ENCODE measurements around the gene ZRANB3.
"Not testable (repeated sequence)": the region's sequence is repeated elsewhere in the genome, so short reads cannot be mapped to it uniquely, and the experiment has no call there.

The ZRANB3 gene

GRCh38 chr2:135454608-135455007 lies 76.4 kb downstream of the ZRANB3 start:
- H3K4me3 ChIP-seq (ENCODE audit: insufficient read length, low read depth): no peak overlapping the region
- H3K27me3 ChIP-seq (ENCODE audit: insufficient read depth, insufficient read length): no peaks in the 10 kb centered on the region
- H3K36me3 ChIP-seq (ENCODE audit: insufficient read depth, insufficient read length, low read length): no peaks in the 10 kb centered on the region
- no peaks in the 10 kb centered on the region for H3K4me1 ChIP-seq (ENCODE audit: insufficient read depth, insufficient read length)
- no peak overlapping the region for H3K9ac ChIP-seq (ENCODE audit: insufficient read length, low read depth)
- peaks cover 40% of the 10 kb centered on the region for H3K9me3 ChIP-seq (ENCODE audit: insufficient read depth, low read length)
- no peak for DNase-seq (ENCODE audit: low read depth, low spot score)
- TF ChIP-seq ZNF274 (IDR thresholded peaks at IDR 0.05; ENCODE audit: low read depth, low read length) (no peak), SUZ12 (IDR thresholded peaks at IDR 0.05; ENCODE audit: extremely low read depth, insufficient read depth, insufficient read length) (no peak), YY1 (IDR thresholded peaks at IDR 0.05; ENCODE audit: insufficient read depth, insufficient read length) (no peak)

GRCh38 chr2:135453027-135453426 lies 78.0 kb downstream of the ZRANB3 start:
- not testable (repeated sequence) for H3K4me1 ChIP-seq (ENCODE audit: insufficient read depth, insufficient read length); H3K4me3 ChIP-seq (ENCODE audit: insufficient read length, low read depth); DNase-seq (ENCODE audit: low read depth, low spot score); H3K9ac ChIP-seq (ENCODE audit: insufficient read length, low read depth); H3K36me3 ChIP-seq (ENCODE audit: insufficient read depth, insufficient read length, low read length); H3K27me3 ChIP-seq (ENCODE audit: insufficient read depth, insufficient read length)
- peaks cover 40% of the 10 kb centered on the region for H3K9me3 ChIP-seq (ENCODE audit: insufficient read depth, low read length)

- no peak for DNase-seq (ENCODE audit: low read depth, low spot score)
- TF ChIP-seq YY1 (IDR thresholded peaks at IDR 0.05; ENCODE audit: insufficient read depth, insufficient read length) (no peak), ZNF274 (IDR thresholded peaks at IDR 0.05; ENCODE audit: low read depth, low read length) (no peak), SUZ12 (IDR thresholded peaks at IDR 0.05; ENCODE audit: extremely low read depth, insufficient read depth, insufficient read length) (no peak)
- no peak overlapping the region for H3K9ac ChIP-seq (ENCODE audit: insufficient read length, low read depth)
- no peaks in the 10 kb centered on the region for H3K36me3 ChIP-seq (ENCODE audit: insufficient read depth, insufficient read length, low read length)
- no peaks in the 10 kb centered on the region for H3K4me1 ChIP-seq (ENCODE audit: insufficient read depth, insufficient read length)
- H3K4me3 ChIP-seq (ENCODE audit: insufficient read length, low read depth): no peak overlapping the region
- H3K27me3 ChIP-seq (ENCODE audit: insufficient read depth, insufficient read length): no peaks in the 10 kb centered on the region
- H3K9me3 ChIP-seq (ENCODE audit: insufficient read depth, low read length): peaks cover 40% of the 10 kb centered on the region
Measured at GRCh38 chr2:135451966-135452365, 79.1 kb downstream of the ZRANB3 start.

- H3K27me3 ChIP-seq (ENCODE audit: insufficient read depth, insufficient read length); H3K4me3 ChIP-seq (ENCODE audit: insufficient read length, low read depth); H3K4me1 ChIP-seq (ENCODE audit: insufficient read depth, insufficient read length); H3K36me3 ChIP-seq (ENCODE audit: insufficient read depth, insufficient read length, low read length); H3K9me3 ChIP-seq (ENCODE audit: insufficient read depth, low read length); H3K9ac ChIP-seq (ENCODE audit: insufficient read length, low read depth); DNase-seq (ENCODE audit: low read depth, low spot score): not testable (repeated sequence)
Measured at GRCh38 chr2:135443013-135443412, 88.0 kb downstream of the ZRANB3 start.

- H3K4me1 ChIP-seq (ENCODE audit: insufficient read depth, insufficient read length); H3K9me3 ChIP-seq (ENCODE audit: insufficient read depth, low read length); DNase-seq (ENCODE audit: low read depth, low spot score); H3K4me3 ChIP-seq (ENCODE audit: insufficient read length, low read depth); H3K27me3 ChIP-seq (ENCODE audit: insufficient read depth, insufficient read length); H3K36me3 ChIP-seq (ENCODE audit: insufficient read depth, insufficient read length, low read length); H3K9ac ChIP-seq (ENCODE audit: insufficient read length, low read depth): not testable (repeated sequence)
Measured at GRCh38 chr2:135435155-135435554, 95.9 kb downstream of the ZRANB3 start.

GRCh38 chr2:135424849-135425248 lies 106.2 kb downstream of the ZRANB3 start:
- TF ChIP-seq SUZ12 (IDR thresholded peaks at IDR 0.05; ENCODE audit: extremely low read depth, insufficient read depth, insufficient read length): no peak
- no peak for TF ChIP-seq YY1 (IDR thresholded peaks at IDR 0.05; ENCODE audit: insufficient read depth, insufficient read length)
- no peak for TF ChIP-seq ZNF274 (IDR thresholded peaks at IDR 0.05; ENCODE audit: low read depth, low read length)
- no peaks in the 10 kb centered on the region for H3K27me3 ChIP-seq (ENCODE audit: insufficient read depth, insufficient read length)
- no peaks in the 10 kb centered on the region for H3K36me3 ChIP-seq (ENCODE audit: insufficient read depth, insufficient read length, low read length)
- no peaks in the 10 kb centered on the region for H3K4me1 ChIP-seq (ENCODE audit: insufficient read depth, insufficient read length)
- H3K4me3 ChIP-seq (ENCODE audit: insufficient read length, low read depth): no peak overlapping the region
- H3K9ac ChIP-seq (ENCODE audit: insufficient read length, low read depth): no peak overlapping the region
- no peak for DNase-seq (ENCODE audit: low read depth, low spot score)
- no peaks in the 10 kb centered on the region; the same call in 1 of the 2 replicates for H3K9me3 ChIP-seq (ENCODE audit: insufficient read depth, low read length)

GRCh38 chr2:135422898-135423297 lies 108.1 kb downstream of the ZRANB3 start:
- TF ChIP-seq YY1 (IDR thresholded peaks at IDR 0.05; ENCODE audit: insufficient read depth, insufficient read length) (no peak), SUZ12 (IDR thresholded peaks at IDR 0.05; ENCODE audit: extremely low read depth, insufficient read depth, insufficient read length) (no peak), ZNF274 (IDR thresholded peaks at IDR 0.05; ENCODE audit: low read depth, low read length) (no peak)
- Histone ChIP-seq H3K36me3 (ENCODE audit: insufficient read depth, insufficient read length, low read length) (no peaks in the 10 kb centered on the region), H3K4me1 (ENCODE audit: insufficient read depth, insufficient read length) (no peaks in the 10 kb centered on the region), H3K4me3 (ENCODE audit: insufficient read length, low read depth) (no peak overlapping the region), H3K9ac (ENCODE audit: insufficient read length, low read depth) (no peak overlapping the region), H3K9me3 (ENCODE audit: insufficient read depth, low read length) (no peaks in the 10 kb centered on the region; the same call in 1 of the 2 replicates), H3K27me3 (ENCODE audit: insufficient read depth, insufficient read length) (no peaks in the 10 kb centered on the region)
- no peak for DNase-seq (ENCODE audit: low read depth, low spot score)

- Histone ChIP-seq H3K27me3 (ENCODE audit: insufficient read depth, insufficient read length) (no peaks in the 10 kb centered on the region), H3K36me3 (ENCODE audit: insufficient read depth, insufficient read length, low read length) (no peaks in the 10 kb centered on the region), H3K9me3 (ENCODE audit: insufficient read depth, low read length) (no peaks in the 10 kb centered on the region), H3K4me3 (ENCODE audit: insufficient read length, low read depth) (no peak overlapping the region), H3K4me1 (ENCODE audit: insufficient read depth, insufficient read length) (no peaks in the 10 kb centered on the region), H3K9ac (ENCODE audit: insufficient read length, low read depth) (no peak overlapping the region)
- no peak for TF ChIP-seq ZNF274 (IDR thresholded peaks at IDR 0.05; ENCODE audit: low read depth, low read length)
- no peak for TF ChIP-seq YY1 (IDR thresholded peaks at IDR 0.05; ENCODE audit: insufficient read depth, insufficient read length)
- no peak for TF ChIP-seq SUZ12 (IDR thresholded peaks at IDR 0.05; ENCODE audit: extremely low read depth, insufficient read depth, insufficient read length)
- no peak for DNase-seq (ENCODE audit: low read depth, low spot score)
Measured at GRCh38 chr2:135411646-135412045, 119.4 kb downstream of the ZRANB3 start.

Data from NT2/D1 (cell line).